GM18505 (cell line): ENCODE results near the gene PARD3.
"Not testable (repeated sequence)": the region's sequence is repeated elsewhere in the genome, so short reads cannot be mapped to it uniquely, and the experiment has no call there.

Source experiments
- ATAC-seq: cut with Tn5 transposase; IDR thresholded peaks from one replicate; pipeline ENCODE4 v1.9.1; 2021; ENCODE audit not compliant: unreplicated experiment
- POLR2A ChIP-seq: IDR thresholded peaks from 4 replicates; pipeline ENCODE4 v1.6.1; 2011; ENCODE audit warnings: borderline replicate concordance; ENCODE audit not compliant: insufficient read depth, insufficient read length; ENCODE audit errors: extremely low read depth

PARD3 gene

GRCh38 chr10:34796133-34796532, 19.0 kb downstream of the PARD3 start:
- no peak for TF ChIP-seq POLR2A
- no peak for ATAC-seq

- no peak for TF ChIP-seq POLR2A
- ATAC-seq = no peak
These were observed 19.8 kb downstream of the PARD3 start for GRCh38 chr10:34795334-34795733.

GRCh38 chr10:34794835-34795234, 20.3 kb downstream of the PARD3 start:
- ATAC-seq = no peak
- no peak for TF ChIP-seq POLR2A

GRCh38 chr10:34793581-34793980, 21.5 kb downstream of the PARD3 start:
- not testable (repeated sequence) for ATAC-seq

GRCh38 chr10:34792881-34793280, 22.2 kb downstream of the PARD3 start:
- no peak for TF ChIP-seq POLR2A
- ATAC-seq = no peak

GRCh38 chr10:34791947-34792346, 23.1 kb downstream of the PARD3 start:
- no peak for TF ChIP-seq POLR2A
- no peak for ATAC-seq

- ATAC-seq = no peak
- no peak for TF ChIP-seq POLR2A
These were observed 23.9 kb downstream of the PARD3 start for GRCh38 chr10:34791228-34791627.

- TF ChIP-seq POLR2A = no peak
- ATAC-seq = no peak
These were observed 25.1 kb downstream of the PARD3 start for GRCh38 chr10:34789966-34790506.

GRCh38 chr10:34786464-34786863, 28.6 kb downstream of the PARD3 start:
- ATAC-seq = no peak
- TF ChIP-seq POLR2A = no peak

- TF ChIP-seq POLR2A = no peak
- no peak for ATAC-seq
These were observed 33.4 kb downstream of the PARD3 start for GRCh38 chr10:34781711-34782110.

- TF ChIP-seq POLR2A = no peak
- ATAC-seq = peak; percentile 89
These were observed 34.2 kb downstream of the PARD3 start for GRCh38 chr10:34780818-34781380.

GRCh38 chr10:34778237-34778636, 36.9 kb downstream of the PARD3 start:
- no peak for TF ChIP-seq POLR2A
- ATAC-seq = no peak

- no peak for TF ChIP-seq POLR2A
- ATAC-seq = no peak
These were observed 38.9 kb downstream of the PARD3 start for GRCh38 chr10:34776090-34776690.

- no peak for ATAC-seq
- no peak for TF ChIP-seq POLR2A
These were observed 40.0 kb downstream of the PARD3 start for GRCh38 chr10:34775044-34775637.

GRCh38 chr10:34773636-34774630, 41.2 kb downstream of the PARD3 start:
- ATAC-seq = no peak
- TF ChIP-seq POLR2A = no peak
